Endothelial cell of umbilical vein (primary cell): Measurements from ENCODE around the gene POLE. TPM values are rescaled to one million over a fixed set of nuclear protein-coding genes. Genes with fewer than 3 reads are reported as not detected.

ENCODE experiments used
- BruUV-seq: library from RNA; stranded (reverse); fragments of 400-500 nt; replicated peaks from 2 replicates; lab custom pipeline; 2021; lab: Mats Ljungman, UMichigan
- CTCF ChIA-PET: fragments of 300-600, 350-600 bp; sonication (Branson Sonifier 250); formaldehyde crosslinking; loops from one replicate; lab custom pipeline; 2021; ENCODE audit warnings: antibody characterized with exemption, inconsistent platforms; lab: Charles Lee
- POLR2A ChIA-PET: fragments of 300-600, 350-600 bp; sonication (Branson Sonifier 250); formaldehyde crosslinking; loops from one replicate; lab custom pipeline; 2021; ENCODE audit warnings: antibody characterized with exemption, inconsistent platforms; lab: Charles Lee
- DNase-seq: peaks from one replicate; pipeline ENCODE4 v3.0.0-alpha.2; 2011; ENCODE audit warnings: low read depth, low spot score
- FAIRE-seq: peaks from 2 replicates; lab custom pipeline; 2011; peaks lifted over from hg19 to GRCh38; lab: Jason Lieb, UNC
- H2AFZ ChIP-seq: 2 replicates; pipeline ENCODE4 v1.6.0; 2012; ENCODE audit warnings: low read depth, low read length, control low read depth, inconsistent platforms
- H3K27ac ChIP-seq: 2 replicates; pipeline ENCODE4 v1.5.1; 2011; ENCODE audit warnings: low read depth, mild to moderate bottlenecking, control low read depth, low read length, moderate library complexity; ENCODE audit not compliant: insufficient read depth
- H3K27me3 ChIP-seq, 2 experiments: 2 replicates each; pipeline versions ENCODE4 v1.6.0 to v1.6.1; 2011; ENCODE audit warnings: low read length in 2 of 2, mixed read lengths in 1 of 2; ENCODE audit not compliant: control insufficient read depth in 2 of 2, insufficient read depth in 2 of 2
- H3K36me3 ChIP-seq, 2 experiments: 2 replicates in 1 of 2; 3 replicates in 1 of 2; pipeline ENCODE4 v1.5.1; 2011; ENCODE audit warnings: low read length in 2 of 2, mild to moderate bottlenecking in 1 of 2, moderate library complexity in 1 of 2; ENCODE audit not compliant: control insufficient read depth in 2 of 2, insufficient read depth in 2 of 2; ENCODE audit errors: extremely low read depth in 1 of 2
- H3K4me1 ChIP-seq: 3 replicates; pipeline ENCODE4 v1.5.1; 2011; ENCODE audit warnings: mild to moderate bottlenecking, low read length; ENCODE audit not compliant: control insufficient read depth, insufficient read depth; ENCODE audit errors: extremely low read depth
- H3K4me2 ChIP-seq: 2 replicates; pipeline ENCODE4 v1.6.1; 2011; ENCODE audit warnings: low read length, control low read depth, mixed read lengths; ENCODE audit not compliant: insufficient read depth
- H3K4me3 ChIP-seq, 3 experiments: fragments of 200-600 bp in 1 of 3; sonication (generic), shearing (Covaris generic) in 1 of 3; replicated peaks in 1 of 3; 2 replicates each; pipeline ENCODE4 v1.5.1; 2011 to 2016; ENCODE audit warnings: control low read depth in 3 of 3, low read length in 3 of 3, mild to moderate bottlenecking in 2 of 3, inconsistent platforms in 1 of 3, low read depth in 1 of 3, moderate library complexity in 1 of 3; ENCODE audit not compliant: insufficient read depth in 1 of 3
- H3K79me2 ChIP-seq: 2 replicates; pipeline ENCODE4 v1.6.0; 2012; ENCODE audit warnings: low read length, inconsistent platforms; ENCODE audit not compliant: control insufficient read depth, insufficient read depth
- H3K9ac ChIP-seq: replicated peaks from 2 replicates; pipeline ENCODE3; 2011; ENCODE audit warnings: low read length, control low read depth; ENCODE audit not compliant: insufficient read depth; ENCODE audit errors: extremely low read depth
- H3K9me1 ChIP-seq: replicated peaks from 3 replicates; pipeline ENCODE4 v1.6.0; 2011; ENCODE audit warnings: mild to moderate bottlenecking, low read length; ENCODE audit not compliant: control insufficient read depth, insufficient read depth; ENCODE audit errors: extremely low read depth
- H3K9me3 ChIP-seq: replicated peaks from 2 replicates; pipeline ENCODE4 v1.5.1; 2012; ENCODE audit warnings: low read length, inconsistent platforms; ENCODE audit not compliant: control insufficient read depth, insufficient read depth
- H4K20me1 ChIP-seq: replicated peaks from 2 replicates; pipeline ENCODE3; 2011; ENCODE audit warnings: mild to moderate bottlenecking, low read length; ENCODE audit not compliant: control insufficient read depth, insufficient read depth; ENCODE audit errors: extremely low read depth
- CTCF ChIP-seq, 2 donors: IDR thresholded peaks; 1 replicate in 1 of 2; 2 replicates in 1 of 2; pipeline ENCODE4 v1.5.1; 2011; ENCODE audit warnings: low read length in 2 of 2, mild to moderate bottlenecking in 2 of 2, moderate library complexity in 2 of 2, control low read depth in 1 of 2, inconsistent platforms in 1 of 2, low read depth in 1 of 2; ENCODE audit not compliant: insufficient read depth in 1 of 2; ENCODE audit errors: extremely low read depth in 1 of 2
- EZH2 ChIP-seq: IDR thresholded peaks from 2 replicates; pipeline ENCODE4 v1.6.1; 2012; ENCODE audit warnings: borderline replicate concordance, low read depth, mild to moderate bottlenecking, moderate library complexity, low read length, inconsistent platforms; ENCODE audit not compliant: severe bottlenecking
- FOS ChIP-seq: IDR thresholded peaks from 2 replicates; pipeline ENCODE4 v1.6.1; 2011; ENCODE audit warnings: mild to moderate bottlenecking, low read length, moderate library complexity, borderline replicate concordance; ENCODE audit not compliant: insufficient read depth
- GATA2 ChIP-seq: IDR thresholded peaks from 2 replicates; pipeline ENCODE4 v1.7.0; 2011; ENCODE audit warnings: low read depth, mild to moderate bottlenecking, moderate library complexity, mixed read lengths, low read length; ENCODE audit not compliant: insufficient read length, insufficient read depth
- JUN ChIP-seq: IDR thresholded peaks from 2 replicates; pipeline ENCODE4 v1.6.1; 2011; ENCODE audit warnings: borderline replicate concordance, low read depth; ENCODE audit not compliant: insufficient read length, insufficient read depth
- MAX ChIP-seq: IDR thresholded peaks from 2 replicates; pipeline ENCODE4 v1.6.1; 2011; ENCODE audit not compliant: insufficient read depth, insufficient read length
- MYC ChIP-seq: IDR thresholded peaks from one replicate; pipeline ENCODE4 v1.6.1; 2011; ENCODE audit warnings: mild to moderate bottlenecking, low read depth, low read length
- POLR2A ChIP-seq: IDR thresholded peaks from 2 replicates; pipeline ENCODE4 v1.6.1; 2012; ENCODE audit warnings: low read depth, mild to moderate bottlenecking, control low read depth, low read length
- POLR2AphosphoS5 ChIP-seq: IDR thresholded peaks from 2 replicates; pipeline ENCODE4 v1.6.1; 2012; ENCODE audit warnings: low read depth, mild to moderate bottlenecking, control low read depth, low read length, moderate library complexity; ENCODE audit not compliant: insufficient read depth
- dilution Hi-C: fragments of 300-500 bp; cut with MboI; formaldehyde crosslinking; loops from one replicate; pipeline ENCODE4 v1.15.0; 2019; ENCODE audit warnings: low sequenced_read_pairs; ENCODE audit not compliant: extremely low pct_ligation_motif_present
- intact Hi-C: fragments of 100-400 bp; cut with micrococcal nuclease; formaldehyde crosslinking; loops from one replicate; pipeline ENCODE4 v1.10.0; 2022
- polyA plus RNA-seq, 4 experiments: library from polyadenylated mRNA; depleted of rRNA in 3 of 4; stranded (reverse) in 3 of 4; unstranded in 1 of 4; fragments of >200 nt; gene quantifications; 2 replicates each; pipeline versions ENCODE4 v1.2.1 to v1.2.3, GENCODE V29; 2011 to 2012; ENCODE audit warnings: missing spikeins in 1 of 4
- total RNA-seq: library from RNA; stranded (reverse); gene quantifications from 2 replicates; pipeline ENCODE4 v1.2.3, GENCODE V29; 2021

Gene POLE
- total and polyA plus RNA-seq, 2 donors (not counting 3 experiments of a cell fraction or from before 2014, with no cell fraction given): 22.9 to 82.7 TPM

GRCh38 chr12:132629330-132629729 lies 57.8 kb downstream of the POLE start:
- Histone ChIP-seq H3K27me3 (no peaks in the 10 kb centered on the region), H3K4me1 (no peaks in the 10 kb centered on the region), H3K79me2 (no peaks in the 10 kb centered on the region), H2AFZ (no peak overlapping the region), H3K4me2 (no peak overlapping the region), H3K9ac (no peak overlapping the region), H3K9me1 (no peaks in the 10 kb centered on the region), H3K4me3 (no peak overlapping the region), H3K27ac (no peak overlapping the region), H3K36me3 (peaks cover 2 to 10% of the 10 kb centered on the region in 2 experiments), H4K20me1 (no peaks in the 10 kb centered on the region), H3K9me3 (no peaks in the 10 kb centered on the region)
- FAIRE-seq (no peak), DNase-seq (no peak)
- ChIA-PET POLR2A (no interaction called here), CTCF (interaction anchor here (2.6 to 2.7 kb wide), 2 partner anchors 10 to 15 kb away, joined by 7 to 10 read pairs; no protein-coding TSS in a partner anchor)
- dilution Hi-C loops (no loop called here), intact Hi-C loops (no loop called here)
- TF ChIP-seq FOS (no peak), CTCF (IDR thresholded peaks at IDR 0.05; ENCODE audit: extremely low read depth in 1 of 2, insufficient read depth in 1 of 2, low read depth in 1 of 2, low read length in 2 of 2) (no peak), MAX (no peak), POLR2A (no peak), EZH2 (no peak), GATA2 (no peak), POLR2AphosphoS5 (no peak), MYC (no peak), JUN (no peak)
- BruUV-seq: no TSS peak
